Panc1 (cell line): Measurements from ENCODE around the gene CYFIP2. TPM values are rescaled to one million over a fixed set of nuclear protein-coding genes. Genes with fewer than 3 reads are reported as not detected.

Experiments
- ATAC-seq: fragments of 200-7000 bp; cut with Tn5 transposase; 2 replicates; pipeline ENCODE4 v1.9.1; 2020; ENCODE audit warnings: mild to moderate bottlenecking, moderate library complexity
- BruUV-seq: library from RNA; stranded (reverse); fragments of 400-500 nt; replicated peaks from 2 replicates; lab custom pipeline; 2021; lab: Mats Ljungman, UMichigan
- CTCF ChIA-PET: fragments of 300-600 bp; sonication (Branson Sonifier 250); formaldehyde crosslinking; loops from one replicate; lab custom pipeline; 2022; ENCODE audit warnings: antibody characterized with exemption; lab: Charles Lee
- POLR2A ChIA-PET: fragments of 300-600 bp; sonication (Branson Sonifier 250); formaldehyde crosslinking; loops from one replicate; lab custom pipeline; 2022; ENCODE audit warnings: antibody characterized with exemption; lab: Charles Lee
- DNase-seq: peaks from one replicate; pipeline ENCODE4 v3.0.0-alpha.2; 2010; ENCODE audit warnings: low read depth, low spot score
- H3K27ac ChIP-seq: 2 replicates; pipeline ENCODE4 v1.5.1; 2011; ENCODE audit warnings: mild to moderate bottlenecking, low read length, inconsistent platforms
- H3K27me3 ChIP-seq: fragments of 200-500 bp; sonication (Bioruptor generic); 2 replicates; pipeline ENCODE4 v1.6.0; 2014; ENCODE audit warnings: low read length, inconsistent platforms; ENCODE audit not compliant: control insufficient read depth, insufficient read depth
- H3K36me3 ChIP-seq: fragments of 200-500 bp; sonication (Bioruptor generic); 2 replicates; pipeline ENCODE4 v1.5.1; 2014; ENCODE audit warnings: inconsistent platforms, mild to moderate bottlenecking, low read length, moderate library complexity; ENCODE audit not compliant: control insufficient read depth, insufficient read depth
- H3K4me1 ChIP-seq: 2 replicates; pipeline ENCODE4 v1.5.1; 2011; ENCODE audit warnings: inconsistent platforms, mild to moderate bottlenecking, low read length, moderate library complexity; ENCODE audit not compliant: control insufficient read depth, insufficient read depth
- H3K4me3 ChIP-seq, 2 experiments: 2 replicates each; pipeline ENCODE4 v1.5.1; 2011 to 2012; ENCODE audit warnings: low read depth in 2 of 2, low read length in 2 of 2, mild to moderate bottlenecking in 2 of 2, inconsistent platforms in 1 of 2, moderate library complexity in 1 of 2
- H3K9me3 ChIP-seq: fragments of 200-500 bp; sonication (Bioruptor generic); 2 replicates; pipeline ENCODE4 v1.5.1; 2014; ENCODE audit warnings: low read depth, mild to moderate bottlenecking, inconsistent platforms, low read length, moderate library complexity; ENCODE audit not compliant: control insufficient read depth, insufficient read depth
- CTCF ChIP-seq: fragments of 450-650 bp; IDR thresholded peaks from 2 replicates; pipeline ENCODE4 v1.5.1; 2017; ENCODE audit warnings: mild to moderate bottlenecking
- POLR2AphosphoS5 ChIP-seq: IDR thresholded peaks from 2 replicates; pipeline ENCODE4 v1.6.1; 2012; ENCODE audit warnings: mild to moderate bottlenecking, low read depth, low read length, moderate library complexity
- REST ChIP-seq, 2 experiments: IDR thresholded peaks; 2 replicates each; pipeline ENCODE4 v1.6.1; 2011 to 2012; ENCODE audit warnings: low read depth in 2 of 2, control low read depth in 1 of 2, low read length in 1 of 2, mild to moderate bottlenecking in 1 of 2, moderate library complexity in 1 of 2; ENCODE audit not compliant: insufficient read depth in 1 of 2
- SIN3A ChIP-seq: IDR thresholded peaks from 2 replicates; pipeline ENCODE4 v1.6.1; 2012; ENCODE audit warnings: low read depth, mild to moderate bottlenecking, low read length, moderate library complexity, borderline replicate concordance; ENCODE audit not compliant: insufficient read depth
- TCF7L2 ChIP-seq: IDR thresholded peaks from 2 replicates; pipeline ENCODE4 v1.6.1; 2011; ENCODE audit warnings: mild to moderate bottlenecking, low read depth, low read length, inconsistent platforms
- in situ Hi-C: cut with HindIII; loops from 2 replicates; pipeline ENCODE4 v1.10.0; 2016; ENCODE audit warnings: low sequenced_read_pairs, low pct_unique_long_range_greater_than_20kb
- intact Hi-C: fragments of 100-400 bp; cut with micrococcal nuclease; formaldehyde crosslinking; loops from one replicate; pipeline ENCODE4 v1.10.0; 2022; ENCODE audit not compliant: unreplicated experiment
- total RNA-seq: library from RNA; stranded (reverse); gene quantifications from one replicate; pipeline ENCODE4 v1.2.1, GENCODE V29; 2021; ENCODE audit not compliant: unreplicated experiment

The CYFIP2 gene
- total RNA-seq, 1 experiment from 2014 or later: 0.80 TPM

- in situ Hi-C loops (no loop called here), intact Hi-C loops (no loop called here)
- Histone ChIP-seq H3K4me1 (no peaks in the 10 kb centered on the region), H3K27me3 (peaks cover 18% of the 10 kb centered on the region), H3K4me3 (peak overlapping the region; percentile 46 to 58), H3K27ac (no peak overlapping the region), H3K36me3 (no peaks in the 10 kb centered on the region; the same call in 1 of the 2 replicates), H3K9me3 (no peaks in the 10 kb centered on the region)
- ATAC-seq (peak; percentile 68), DNase-seq (no peak)
- no TSS peak for BruUV-seq
- CTCF ChIA-PET: no interaction called here
- no peak for TF ChIP-seq REST (IDR thresholded peaks at IDR 0.05; ENCODE audit: insufficient read depth in 1 of 2, low read depth in 2 of 2, low read length in 1 of 2)
- peak; percentile 20; the same call in 1 of the 2 replicates for TF ChIP-seq CTCF
- TF ChIP-seq TCF7L2: no peak
- POLR2A ChIA-PET: no interaction called here
Observed at GRCh38 chr5:157266286-157267007, 524 bp downstream of the CYFIP2 start.

GRCh38 chr5:157267025-157267424, 1.1 kb downstream of the CYFIP2 start:
- Histone ChIP-seq H3K27me3 (peaks cover 18% of the 10 kb centered on the region), H3K36me3 (no peaks in the 10 kb centered on the region; the same call in 1 of the 2 replicates), H3K4me3 (no peak overlapping the region), H3K9me3 (no peaks in the 10 kb centered on the region), H3K4me1 (no peaks in the 10 kb centered on the region), H3K27ac (no peak overlapping the region)
- CTCF ChIA-PET: no interaction called here
- no peak for DNase-seq
- intact Hi-C loops: no loop called here
- no peak for ATAC-seq
- in situ Hi-C loops: no loop called here
- TF ChIP-seq TCF7L2 (no peak), CTCF (no peak), REST (IDR thresholded peaks at IDR 0.05; ENCODE audit: insufficient read depth in 1 of 2, low read depth in 2 of 2, low read length in 1 of 2) (no peak), SIN3A (no peak), POLR2AphosphoS5 (no peak)
- POLR2A ChIA-PET: no interaction called here
- no TSS peak for BruUV-seq
